Mesothelial cell of epicardium (in vitro differentiated cells): Measurements from ENCODE around the gene SCN2B. TPM values are rescaled to one million over a fixed set of nuclear protein-coding genes. Genes with fewer than 3 reads are reported as not detected.

Experiments
- DNase-seq, 2 experiments: peaks; one replicate each; pipeline ENCODE4 v3.0.0; 2021; ENCODE audit warnings: low spot score in 2 of 2; ENCODE audit not compliant: unreplicated experiment in 2 of 2
- H3K27ac Mint-ChIP-seq: 2 replicates; pipeline ENCODE4 v1.8.0; 2021; ENCODE audit warnings: mixed read lengths
- H3K27me3 Mint-ChIP-seq: 2 replicates; pipeline ENCODE4 v1.8.0; 2021; ENCODE audit warnings: low read depth, mixed read lengths
- H3K36me3 Mint-ChIP-seq: 2 replicates; pipeline ENCODE4 v1.8.0; 2021; ENCODE audit warnings: mixed read lengths
- H3K4me1 Mint-ChIP-seq: 2 replicates; pipeline ENCODE4 v1.8.0; 2021; ENCODE audit warnings: mixed read lengths
- H3K4me3 Mint-ChIP-seq: 2 replicates; pipeline ENCODE4 v1.8.0; 2021; ENCODE audit warnings: mild to moderate bottlenecking, moderate library complexity, mixed read lengths
- H3K9me3 Mint-ChIP-seq: 2 replicates; pipeline ENCODE4 v1.8.0; 2021; ENCODE audit warnings: mixed read lengths
- CTCF ChIP-seq: fragments of 200-600 bp; sonication (generic); IDR thresholded peaks from one replicate; pipeline ENCODE4 v1.5.0; 2021; ENCODE audit warnings: antibody characterized with exemption; ENCODE audit not compliant: unreplicated experiment
- total RNA-seq: library from RNA; stranded (reverse); gene quantifications from 3 replicates; pipeline ENCODE4 v1.2.1, GENCODE V29; 2021

The SCN2B gene
- total RNA-seq, 1 donor from 2014 or later = 2.3 TPM

GRCh38 chr11:118175031-118175992, 1.1 kb downstream of the SCN2B start:
- no peak for DNase-seq
- peak overlapping the region; percentile 70 for H3K27ac Mint-ChIP-seq
- H3K27me3 Mint-ChIP-seq = peaks cover 51% of the 10 kb centered on the region
- no peaks in the 10 kb centered on the region for H3K36me3 Mint-ChIP-seq
- no peak for TF ChIP-seq CTCF
- H3K9me3 Mint-ChIP-seq = no peaks in the 10 kb centered on the region
- peak overlapping the region; percentile 73 for H3K4me3 Mint-ChIP-seq
- peaks cover 35% of the 10 kb centered on the region for H3K4me1 Mint-ChIP-seq

GRCh38 chr11:118174006-118174567, 2.4 kb downstream of the SCN2B start:
- H3K9me3 Mint-ChIP-seq = no peaks in the 10 kb centered on the region
- no peak overlapping the region for H3K4me3 Mint-ChIP-seq
- H3K27ac Mint-ChIP-seq = no peak overlapping the region

GRCh38 chr11:118172356-118172755, 4.1 kb downstream of the SCN2B start:
- Mint-ChIP-seq H3K27ac (no peak overlapping the region), H3K4me1 (peaks cover 27% of the 10 kb centered on the region), H3K4me3 (no peak overlapping the region), H3K9me3 (no peaks in the 10 kb centered on the region), H3K36me3 (no peaks in the 10 kb centered on the region), H3K27me3 (peaks cover 80% of the 10 kb centered on the region)
- no peak for TF ChIP-seq CTCF
- no peak for DNase-seq

More at GRCh38 chr11:118174006-118174567, 2.4 kb downstream of the SCN2B start:
- Mint-ChIP-seq H3K27me3 (peaks cover 63% of the 10 kb centered on the region), H3K36me3 (no peaks in the 10 kb centered on the region), H3K4me1 (peaks cover 27% of the 10 kb centered on the region)
- TF ChIP-seq CTCF = no peak
- DNase-seq = no peak

- H3K27ac Mint-ChIP-seq = no peak overlapping the region
- DNase-seq = peak; percentile 58 to 80
- TF ChIP-seq CTCF = peak; percentile 93
- H3K27me3 Mint-ChIP-seq = peaks cover 85% of the 10 kb centered on the region
- peaks cover 27% of the 10 kb centered on the region for H3K4me1 Mint-ChIP-seq
- H3K4me3 Mint-ChIP-seq = no peak overlapping the region
- H3K36me3 Mint-ChIP-seq = no peaks in the 10 kb centered on the region
- no peaks in the 10 kb centered on the region for H3K9me3 Mint-ChIP-seq
These were observed 5.0 kb downstream of the SCN2B start for GRCh38 chr11:118171269-118172062.

GRCh38 chr11:118170882-118171268, 5.6 kb downstream of the SCN2B start:
- no peak for TF ChIP-seq CTCF
- Mint-ChIP-seq H3K4me1 (peaks cover 21% of the 10 kb centered on the region), H3K27me3 (peaks cover 83% of the 10 kb centered on the region), H3K9me3 (no peaks in the 10 kb centered on the region), H3K4me3 (no peak overlapping the region), H3K36me3 (no peaks in the 10 kb centered on the region), H3K27ac (no peak overlapping the region)
- DNase-seq = no peak
